ENCODE measurements around the gene RIPPLY2.
"Not testable (repeated sequence)": the region's sequence is repeated elsewhere in the genome, so short reads cannot be mapped to it uniquely, and the experiment has no call there.

RIPPLY2 gene

GRCh38 chr6:83853178-83854000, at the start of gene RIPPLY2:
RIPPLY2 (plus strand) TSS chr6:83853360; CDS start chr6:83853417, 57 bp downstream.
- no peak for DNase-seq (ENCODE audit: low read depth)

DNA sequence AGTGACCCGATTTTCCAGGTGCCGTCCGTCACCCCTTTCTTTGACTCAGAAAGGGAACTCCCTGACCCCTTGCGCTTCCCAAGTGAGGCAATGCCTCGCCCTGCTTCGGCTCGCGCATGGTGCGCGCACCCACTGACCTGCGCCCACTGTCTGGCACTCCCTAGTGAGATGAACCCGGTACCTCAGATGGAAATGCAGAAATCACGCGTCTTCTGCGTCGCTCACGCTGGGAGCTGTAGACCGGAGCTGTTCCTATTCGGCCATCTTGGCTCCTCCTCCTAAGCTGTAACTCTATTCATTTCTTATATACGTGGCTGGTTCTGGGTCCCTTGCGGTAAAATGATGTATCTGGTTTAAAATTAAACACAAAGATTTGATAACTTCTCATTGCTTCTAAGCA, 49.7 kb upstream of the RIPPLY2 start:
- not testable (repeated sequence) for DNase-seq (ENCODE audit: low read depth)

DNA sequence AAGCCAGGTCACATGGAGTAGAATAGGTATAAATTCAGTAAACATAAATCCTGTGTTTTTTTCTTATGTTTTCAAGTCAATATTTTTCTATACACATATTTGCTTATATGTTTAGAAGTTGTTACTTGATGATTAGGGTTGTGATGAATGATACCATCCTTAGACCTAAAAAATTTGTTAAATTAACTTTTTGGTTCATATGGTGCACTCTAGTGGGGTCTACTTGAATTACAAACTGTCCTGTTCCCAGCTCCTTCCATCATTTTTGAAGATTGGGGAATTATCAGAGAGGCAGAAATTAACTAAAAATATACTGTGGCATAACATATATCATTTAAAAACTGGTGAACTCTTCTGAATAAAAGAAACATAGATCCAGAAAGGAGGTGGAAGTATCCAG, 48.3 kb upstream of the RIPPLY2 start:
- DNase-seq (ENCODE audit: low read depth) = no peak

GRCh38 chr6:83808005-83808404, 45.2 kb upstream of the RIPPLY2 start:
- no peak for DNase-seq (ENCODE audit: low read depth)

DNA sequence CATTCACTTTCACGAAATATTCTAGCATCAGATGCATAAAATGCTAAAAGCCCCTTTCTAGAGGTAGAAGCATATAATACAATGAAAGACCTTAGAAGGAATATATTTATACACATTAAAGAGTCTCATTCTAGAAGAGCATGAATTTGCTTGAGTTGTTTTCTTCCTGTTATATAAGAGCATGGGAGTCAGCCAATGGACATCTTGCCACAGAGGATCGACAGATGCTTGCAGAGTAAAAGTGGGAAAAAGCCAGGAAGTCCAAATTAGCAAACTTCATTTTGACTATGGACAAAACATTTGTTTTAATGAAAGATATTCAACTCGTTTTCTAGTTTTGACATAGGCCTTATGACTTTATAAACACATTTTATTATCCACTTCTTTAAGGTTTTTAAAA, 44.2 kb upstream of the RIPPLY2 start:
- DNase-seq (ENCODE audit: low read depth) = no peak

GRCh38 chr6:83812595-83812994, 40.6 kb upstream of the RIPPLY2 start:
- no peak for DNase-seq (ENCODE audit: low read depth)

- DNase-seq (ENCODE audit: low read depth) = no peak
Measured at GRCh38 chr6:83815631-83816272, 37.4 kb upstream of the RIPPLY2 start.

GRCh38 chr6:83822629-83823169, 30.5 kb upstream of the RIPPLY2 start:
- DNase-seq (ENCODE audit: low read depth) = no peak

- DNase-seq (ENCODE audit: low read depth) = no peak
Measured at GRCh38 chr6:83824388-83824801, 28.8 kb upstream of the RIPPLY2 start.

- no peak for DNase-seq (ENCODE audit: low read depth)
Measured at GRCh38 chr6:83824831-83825230, 28.3 kb upstream of the RIPPLY2 start.

DNA sequence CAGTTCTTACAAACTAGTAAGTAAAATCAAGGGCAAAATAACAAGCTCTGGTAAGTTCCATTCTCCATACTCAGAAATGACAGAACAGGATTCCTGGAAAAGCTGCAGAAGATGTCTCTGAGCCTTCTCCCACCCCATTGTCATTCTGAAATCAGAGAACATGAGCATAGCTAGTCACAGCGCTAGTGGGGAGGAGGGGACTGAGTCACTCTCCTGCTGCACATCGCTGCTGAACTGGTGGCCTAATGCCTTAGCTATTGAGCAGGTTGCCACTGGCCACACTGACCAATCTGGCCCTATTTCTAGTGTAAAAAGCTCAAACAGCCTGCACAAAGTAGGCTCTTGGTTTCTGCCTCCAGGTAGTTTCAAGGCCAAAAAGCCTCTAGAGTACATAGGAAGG, 26.1 kb upstream of the RIPPLY2 start:
- DNase-seq (ENCODE audit: low read depth) = no peak

DNA sequence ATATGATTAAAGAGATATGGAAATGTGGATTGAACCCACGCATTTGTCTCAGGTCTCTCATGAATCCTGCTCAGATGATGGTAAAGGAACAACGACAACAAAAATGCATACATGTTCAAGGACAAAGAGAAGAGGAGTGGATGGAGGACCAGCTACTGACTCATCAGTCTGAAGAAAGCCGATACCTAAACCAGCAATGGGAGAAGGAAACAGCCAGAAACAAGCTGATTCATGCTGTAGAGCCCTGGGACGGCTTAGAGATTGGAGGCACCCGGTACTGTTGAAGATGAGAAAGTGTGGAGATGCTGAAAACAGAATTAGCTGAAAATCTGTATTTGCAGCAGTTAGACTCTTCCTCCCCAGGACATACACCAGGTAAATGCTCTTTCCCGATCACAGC, 14.4 kb upstream of the RIPPLY2 start:
- no peak for DNase-seq (ENCODE audit: low read depth)

DNA sequence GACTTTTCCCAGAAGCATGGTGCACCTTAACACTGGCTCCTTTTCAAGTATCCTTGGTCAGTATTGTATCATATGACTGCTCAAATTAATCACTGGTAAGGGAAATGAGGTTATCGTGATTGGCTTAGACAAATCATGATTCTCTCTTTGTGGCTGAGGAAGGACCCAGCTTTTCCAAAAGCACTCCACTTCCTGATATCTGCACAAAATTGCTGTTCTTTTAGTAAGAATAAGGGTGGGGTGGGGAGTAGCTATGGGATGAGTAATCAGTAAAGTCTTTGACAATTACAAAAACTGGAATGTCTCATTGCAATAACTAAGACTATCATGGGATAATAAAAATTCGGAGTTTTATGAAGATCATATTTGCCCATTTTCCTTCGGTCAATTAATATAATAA, 9.0 kb upstream of the RIPPLY2 start:
- DNase-seq (ENCODE audit: low read depth) = no peak

- DNase-seq (ENCODE audit: low read depth) = no peak
Measured at GRCh38 chr6:83846291-83846690, 6.9 kb upstream of the RIPPLY2 start.

GRCh38 chr6:83847179-83847578, 6.0 kb upstream of the RIPPLY2 start:
- no peak for DNase-seq (ENCODE audit: low read depth)

GRCh38 chr6:83849127-83849526, 4.0 kb upstream of the RIPPLY2 start:
- no peak for DNase-seq (ENCODE audit: low read depth)

DNA sequence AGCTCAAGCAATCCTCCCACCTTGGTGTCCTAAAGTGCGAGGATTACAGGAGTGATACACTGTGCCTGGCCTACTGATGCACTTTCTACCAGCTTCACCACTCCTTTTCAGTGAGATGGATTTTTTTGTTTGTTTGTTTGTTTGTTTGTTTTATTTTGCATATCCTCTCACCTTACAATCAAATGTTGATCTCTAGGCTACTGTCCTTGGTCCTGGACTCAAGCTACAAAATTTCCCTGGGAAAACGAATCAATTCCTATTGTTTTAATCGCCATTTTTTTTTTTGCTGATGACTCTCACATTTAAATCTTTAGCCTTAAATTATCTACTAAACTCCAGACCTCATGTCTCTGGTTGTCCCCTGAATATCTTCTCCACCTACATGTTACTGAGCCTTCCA, 3.5 kb upstream of the RIPPLY2 start:
- DNase-seq (ENCODE audit: low read depth) = no peak

DNA sequence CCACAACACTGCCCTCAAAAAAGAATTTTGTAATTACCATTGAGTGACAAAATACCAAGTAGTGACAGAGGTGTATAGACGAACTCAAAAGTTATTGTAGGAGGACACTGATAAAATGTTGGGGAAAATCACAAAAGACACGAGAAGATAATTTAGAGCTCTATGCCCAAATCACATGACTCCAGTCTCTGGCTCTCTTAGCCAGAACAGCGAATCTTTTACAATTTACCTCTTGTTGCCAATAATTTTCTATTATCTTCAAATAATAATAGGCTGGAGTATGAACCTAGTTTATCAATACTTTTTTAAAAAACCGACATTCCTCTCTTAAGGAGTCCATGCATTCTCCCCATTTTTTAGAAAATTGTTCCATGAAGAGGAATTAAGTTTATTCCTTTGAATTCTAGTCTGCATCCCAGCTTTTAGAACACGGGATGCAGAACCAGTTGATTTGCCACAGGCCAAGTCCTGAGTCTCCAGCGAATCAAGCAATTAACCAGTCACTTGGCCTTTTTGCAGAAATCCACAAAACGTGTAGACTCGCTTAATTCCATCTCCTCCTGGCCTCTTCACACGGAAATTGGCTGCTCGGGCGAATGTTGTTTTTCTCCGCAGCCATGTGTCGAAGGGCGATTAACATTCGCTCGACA, 507 bp upstream of the RIPPLY2 start:
- DNase-seq (ENCODE audit: low read depth) = no peak

DNA sequence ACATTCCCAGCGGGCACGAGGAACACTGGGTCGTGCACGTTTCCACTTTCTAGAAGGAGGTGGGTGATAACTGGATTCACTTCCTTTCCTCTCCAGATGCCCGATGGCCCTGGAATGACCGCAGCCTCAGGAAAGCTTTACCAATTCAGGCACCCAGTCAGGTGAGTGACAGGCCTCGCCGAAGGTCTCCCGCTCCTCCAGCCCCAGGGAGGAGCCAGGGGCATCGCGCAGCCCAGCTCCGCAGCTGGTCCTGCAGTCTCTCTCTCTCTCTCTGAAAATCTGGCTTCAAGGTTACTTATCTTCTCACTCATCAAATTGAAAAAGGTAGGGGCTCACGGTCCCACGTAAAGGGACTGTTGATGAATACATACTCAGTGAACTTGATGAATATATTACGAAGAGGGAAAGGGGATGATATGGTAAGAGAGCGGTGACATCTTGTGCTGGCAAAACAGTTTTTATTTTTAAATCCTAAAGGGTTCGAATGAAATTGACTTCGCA, 891 bp downstream of the RIPPLY2 start:
- no peak for DNase-seq (ENCODE audit: low read depth)

DNA sequence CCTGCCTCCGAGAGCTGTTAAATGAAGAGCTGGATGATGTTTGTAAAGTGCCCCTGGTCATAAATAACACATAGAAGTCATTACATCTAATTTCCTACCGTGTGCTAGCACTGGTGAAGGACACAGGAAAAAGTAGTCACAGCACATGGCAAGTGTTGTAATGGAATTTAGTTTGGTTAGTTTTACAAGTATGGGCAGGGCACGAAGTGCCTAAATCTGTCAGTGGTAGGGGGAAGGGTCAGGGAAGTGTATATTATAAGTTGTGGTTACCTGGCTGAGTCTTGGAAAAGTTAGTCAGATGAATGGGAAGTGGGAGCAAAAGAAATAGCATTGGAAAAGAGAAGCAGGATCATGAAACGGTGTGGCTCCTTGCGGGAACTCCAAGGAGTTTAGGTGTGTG, 1.6 kb downstream of the RIPPLY2 start:
- no peak for DNase-seq (ENCODE audit: low read depth)

GRCh38 chr6:83859410-83860358, 6.5 kb downstream of the RIPPLY2 start, which contains the start of gene CYB5R4:
CYB5R4 (plus strand) TSS chr6:83859689; CDS start chr6:83859783, 94 bp downstream.
- peak; percentile 85 for DNase-seq (ENCODE audit: low read depth)
